NCI-H82 (cell line): ENCODE data around the gene MDGA2.
"Not testable (repeated sequence)": the region's sequence is repeated elsewhere in the genome, so short reads cannot be mapped to it uniquely, and the experiment has no call there.

ENCODE experiments used
- DNase-seq: peaks from one replicate; lab custom pipeline; 2025; lab: John Stamatoyannopoulos, UW

MDGA2 gene

GRCh38 chr14:46915539-46915938 lies 759.9 kb downstream of the MDGA2 start:
- DNase-seq = not testable (repeated sequence)

- no peak for DNase-seq
These were observed 772.6 kb downstream of the MDGA2 start for GRCh38 chr14:46902837-46903236.

DNA sequence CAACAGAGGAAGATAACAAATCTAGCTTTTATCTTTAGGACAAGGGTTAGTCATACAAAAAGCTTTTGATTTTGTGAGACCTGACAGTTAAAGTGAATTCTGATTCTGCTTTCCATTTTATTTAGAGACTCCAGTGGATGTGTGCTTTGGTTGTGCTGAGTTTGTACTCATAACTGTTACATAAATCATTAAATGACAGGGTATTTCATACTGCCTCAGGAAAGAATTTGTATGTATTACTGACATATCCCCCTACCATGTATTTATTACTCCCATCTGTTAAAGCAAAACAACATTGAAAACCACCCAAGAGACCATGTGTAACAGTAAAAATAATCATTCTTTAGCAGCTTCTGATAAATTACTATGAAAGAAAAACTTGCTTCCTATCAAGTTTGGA lies 780.9 kb downstream of the MDGA2 start:
- DNase-seq = no peak

GRCh38 chr14:46887144-46887543 lies 788.3 kb downstream of the MDGA2 start:
- no peak for DNase-seq

DNA sequence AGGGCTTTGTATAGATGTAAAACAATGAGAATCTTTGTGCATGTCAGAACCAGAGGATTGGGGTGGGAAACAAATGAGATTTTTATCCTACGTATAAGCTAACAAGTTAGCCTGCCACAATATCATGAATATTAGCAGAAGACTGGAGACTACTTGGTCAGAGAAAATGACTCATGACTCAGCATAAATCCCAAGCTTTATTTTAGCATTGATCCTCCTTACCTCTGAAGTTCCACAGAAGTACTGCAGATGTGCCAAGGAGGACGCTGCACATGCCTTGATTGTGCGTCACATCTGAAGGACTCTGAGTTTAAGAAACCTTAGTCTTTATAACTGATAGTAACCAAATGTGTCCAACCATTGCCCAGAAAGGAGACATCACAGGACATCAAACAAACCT lies 789.8 kb downstream of the MDGA2 start:
- DNase-seq = no peak

DNA sequence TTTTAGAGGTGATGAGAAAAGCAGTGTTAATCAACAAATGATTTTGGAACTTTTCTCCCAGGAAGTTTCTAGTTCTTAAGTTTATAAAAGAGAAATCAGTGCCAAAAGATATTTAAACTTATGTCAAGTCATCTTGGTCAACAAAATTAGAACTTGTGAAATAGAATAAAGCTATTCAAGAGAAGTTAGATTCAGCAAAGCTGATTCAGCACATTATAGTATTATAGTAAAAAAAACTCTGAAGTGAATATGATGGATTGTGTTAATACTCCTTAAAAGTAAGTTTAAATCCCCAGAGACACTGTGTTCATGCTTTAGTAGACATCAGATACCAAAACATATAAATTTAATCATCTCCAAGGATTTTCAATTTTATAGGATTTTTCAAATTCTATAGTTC lies 813.7 kb downstream of the MDGA2 start:
- no peak for DNase-seq

- DNase-seq = no peak
These were observed 834.3 kb downstream of the MDGA2 start for GRCh38 chr14:46840944-46841720.

GRCh38 chr14:46820291-46820690 lies 855.1 kb downstream of the MDGA2 start:
- no peak for DNase-seq

DNA sequence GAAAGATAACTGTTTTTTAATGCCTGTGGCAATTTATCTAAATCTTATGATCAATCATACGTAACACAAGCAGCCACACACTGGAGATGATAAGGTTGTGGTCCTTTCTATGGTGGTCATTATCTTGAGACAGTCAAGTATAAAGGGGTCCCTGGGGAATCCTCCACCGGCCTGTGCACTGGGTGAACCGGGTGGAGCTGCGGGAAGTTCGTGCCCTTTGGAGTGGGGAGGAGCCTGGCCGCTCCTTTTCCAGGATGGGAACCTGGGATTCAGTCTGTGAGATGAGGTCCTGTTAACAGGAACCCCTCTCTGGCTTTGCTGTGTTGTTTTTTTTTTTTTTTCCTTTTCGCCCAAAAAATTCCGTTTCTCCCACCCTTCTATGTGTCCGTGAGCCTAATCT lies 856.3 kb downstream of the MDGA2 start:
- no peak for DNase-seq

GRCh38 chr14:46818147-46818546 lies 857.3 kb downstream of the MDGA2 start:
- no peak for DNase-seq

GRCh38 chr14:46793144-46793543 lies 882.3 kb downstream of the MDGA2 start:
- DNase-seq = no peak
